WTC11 (cell line): Measurements from ENCODE around the gene CCDC201. TPM values are rescaled to one million over a fixed set of nuclear protein-coding genes. Genes with fewer than 3 reads are reported as not detected.

Experiments
- ATAC-seq: fragments of 200-7000 bp; cut with Tn5 transposase; 2 replicates; pipeline ENCODE4 v1.10.0; 2021; ENCODE audit warnings: mild to moderate bottlenecking, moderate library complexity
- CTCF ChIA-PET: fragments of 300-600 bp; sonication (Branson Sonifier 250); formaldehyde crosslinking; loops from one replicate; lab custom pipeline; 2021; ENCODE audit warnings: antibody characterized with exemption; lab: Charles Lee
- POLR2A ChIA-PET: fragments of 350-600 bp; sonication (Branson Sonifier 250); formaldehyde crosslinking; loops from one replicate; lab custom pipeline; 2021; ENCODE audit warnings: antibody characterized with exemption; lab: Charles Lee
- DNase-seq: peaks from one replicate; pipeline ENCODE4 v3.0.0; 2021; ENCODE audit warnings: low spot score
- H3K27ac Mint-ChIP-seq: 2 replicates; pipeline ENCODE4 v1.8.0; 2021; ENCODE audit warnings: mixed read lengths
- H3K27me3 Mint-ChIP-seq: 2 replicates; pipeline ENCODE4 v1.8.0; 2021; ENCODE audit warnings: low read depth, mild to moderate bottlenecking, moderate library complexity, mixed read lengths
- H3K36me3 Mint-ChIP-seq: 2 replicates; pipeline ENCODE4 v1.8.0; 2021; ENCODE audit warnings: mixed read lengths
- H3K4me1 Mint-ChIP-seq: 2 replicates; pipeline ENCODE4 v1.8.0; 2022; ENCODE audit warnings: mixed read lengths
- H3K4me3 Mint-ChIP-seq: 2 replicates; pipeline ENCODE4 v1.8.0; 2021; ENCODE audit warnings: mild to moderate bottlenecking, moderate library complexity, mixed read lengths
- H3K9me3 Mint-ChIP-seq: 2 replicates; pipeline ENCODE4 v1.8.0; 2021; ENCODE audit warnings: mixed read lengths
- ATF1 ChIP-seq: sonication (generic); formaldehyde crosslinking; IDR thresholded peaks from 2 replicates; pipeline ENCODE4 v1.8.1; 2023; ENCODE audit warnings: mild to moderate bottlenecking, moderate library complexity, missing genetic modification reagents
- CREB1 ChIP-seq: sonication (generic); formaldehyde crosslinking; IDR thresholded peaks from 2 replicates; pipeline ENCODE4 v1.8.0; 2023; ENCODE audit warnings: mild to moderate bottlenecking, missing genetic modification reagents
- ELF4 ChIP-seq: sonication (generic); formaldehyde crosslinking; IDR thresholded peaks from 2 replicates; pipeline ENCODE4 v1.8.1; 2022; ENCODE audit warnings: low read depth, mild to moderate bottlenecking, moderate library complexity, missing genetic modification reagents
- IRF2 ChIP-seq: sonication (generic); formaldehyde crosslinking; IDR thresholded peaks from 2 replicates; pipeline ENCODE4 v1.8.0; 2022; ENCODE audit warnings: low read depth, missing genetic modification reagents, borderline replicate concordance
- MXD4 ChIP-seq: fragments of 250-450 bp; sonication (Bioruptor Pico); IDR thresholded peaks from 2 replicates; pipeline ENCODE4 v1.8.0; 2021; ENCODE audit warnings: mild to moderate bottlenecking, moderate library complexity, borderline replicate concordance
- NR1H2 ChIP-seq: sonication (generic); formaldehyde crosslinking; IDR thresholded peaks from 2 replicates; pipeline ENCODE4 v1.9.0; 2021; ENCODE audit warnings: mild to moderate bottlenecking, moderate library complexity, missing genetic modification reagents
- OVOL2 ChIP-seq: fragments of 250-450 bp; sonication (Bioruptor Pico); IDR thresholded peaks from 2 replicates; pipeline ENCODE4 v1.9.0; 2021; ENCODE audit warnings: mild to moderate bottlenecking, borderline replicate concordance
- PRRX2 ChIP-seq: fragments of 250-450 bp; sonication (Bioruptor Pico); IDR thresholded peaks from 2 replicates; pipeline ENCODE4 v1.8.0; 2021; ENCODE audit warnings: mild to moderate bottlenecking
- RORB ChIP-seq: fragments of 250-450 bp; sonication (Bioruptor Pico); IDR thresholded peaks from 2 replicates; pipeline ENCODE4 v1.9.0; 2021; ENCODE audit warnings: mild to moderate bottlenecking
- SP1 ChIP-seq: sonication (generic); formaldehyde crosslinking; conservative IDR thresholded peaks from 2 replicates; pipeline ENCODE4 v1.8.1; 2022; ENCODE audit warnings: missing genetic modification reagents
- ZNF232 ChIP-seq: sonication (generic); formaldehyde crosslinking; IDR thresholded peaks from 2 replicates; pipeline ENCODE4 v1.8.0; 2022; ENCODE audit warnings: mild to moderate bottlenecking, missing genetic modification reagents
- ZNF263 ChIP-seq: sonication (generic); formaldehyde crosslinking; IDR thresholded peaks from 2 replicates; pipeline ENCODE4 v1.8.1; 2022; ENCODE audit warnings: low read depth, mild to moderate bottlenecking, moderate library complexity, missing genetic modification reagents
- total RNA-seq: library from RNA; stranded (reverse); gene quantifications from 3 replicates; pipeline ENCODE4 v1.2.3, GENCODE V29; 2021
- TF ChIP-seq, protein P1 (sequence below): sonication (generic); formaldehyde crosslinking; IDR thresholded peaks from 2 replicates; pipeline ENCODE4 v1.8.0; 2022; ENCODE audit warnings: mild to moderate bottlenecking, missing genetic modification reagents
- TF ChIP-seq, protein P2 (sequence below): sonication (generic); formaldehyde crosslinking; IDR thresholded peaks from 2 replicates; pipeline ENCODE4 v1.8.1; 2022; ENCODE audit warnings: low read depth, mild to moderate bottlenecking, moderate library complexity, missing genetic modification reagents, borderline replicate concordance
- TF ChIP-seq, protein P3 (sequence below): sonication (generic); formaldehyde crosslinking; IDR thresholded peaks from 2 replicates; pipeline ENCODE4 v1.8.1; 2023; ENCODE audit warnings: mild to moderate bottlenecking, missing genetic modification reagents
- TF ChIP-seq, protein P4 (sequence below): fragments of 250-450 bp; sonication (Bioruptor Pico); IDR thresholded peaks from 2 replicates; pipeline ENCODE4 v2.1.2; 2022; ENCODE audit warnings: mild to moderate bottlenecking, moderate library complexity
- TF ChIP-seq, protein P5 (sequence below): sonication (generic); formaldehyde crosslinking; IDR thresholded peaks from 2 replicates; pipeline ENCODE4 v1.8.1; 2023; ENCODE audit warnings: mild to moderate bottlenecking, moderate library complexity, missing genetic modification reagents
- TF ChIP-seq, protein P6 (sequence below): sonication (generic); formaldehyde crosslinking; IDR thresholded peaks from 2 replicates; pipeline ENCODE4 v1.8.1; 2022; ENCODE audit warnings: mild to moderate bottlenecking, moderate library complexity, missing genetic modification reagents
- TF ChIP-seq, protein P7 (sequence below): sonication (generic); formaldehyde crosslinking; IDR thresholded peaks from 2 replicates; pipeline ENCODE4 v1.8.0; 2023; ENCODE audit warnings: missing genetic modification reagents

Gene CCDC201
- total RNA-seq, 1 experiment from 2014 or later: not detected

DNA sequence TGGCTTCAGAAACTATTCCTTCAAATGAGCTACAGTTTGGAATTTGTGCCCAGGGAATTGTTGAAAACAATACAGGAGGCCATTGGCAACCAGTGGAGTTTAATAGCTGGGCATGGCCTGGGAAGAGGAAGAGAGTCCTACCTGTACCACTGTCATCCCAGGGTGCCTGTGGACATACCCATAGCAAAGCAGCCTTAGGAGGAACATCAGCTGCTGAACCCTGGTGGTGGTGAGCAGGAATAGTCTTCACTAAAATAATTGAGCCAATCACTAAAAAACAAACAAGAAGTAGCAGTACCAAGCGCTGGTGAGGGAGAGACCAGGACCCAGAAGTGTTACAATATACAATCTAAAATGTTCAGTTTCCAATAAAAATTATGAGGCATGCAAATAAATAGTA, 29.9 kb upstream of the CCDC201 start:
- no peak overlapping the region for H3K27ac Mint-ChIP-seq
- POLR2A ChIA-PET: no interaction called here
- peaks cover 8% of the 10 kb centered on the region; the same call in 1 of the 2 replicates for H3K27me3 Mint-ChIP-seq
- ATAC-seq (peak; percentile 74), DNase-seq (no peak)
- H3K4me1 Mint-ChIP-seq: peaks cover 3% of the 10 kb centered on the region; the same call in 1 of the 2 replicates
- TF ChIP-seq, protein P1, sequence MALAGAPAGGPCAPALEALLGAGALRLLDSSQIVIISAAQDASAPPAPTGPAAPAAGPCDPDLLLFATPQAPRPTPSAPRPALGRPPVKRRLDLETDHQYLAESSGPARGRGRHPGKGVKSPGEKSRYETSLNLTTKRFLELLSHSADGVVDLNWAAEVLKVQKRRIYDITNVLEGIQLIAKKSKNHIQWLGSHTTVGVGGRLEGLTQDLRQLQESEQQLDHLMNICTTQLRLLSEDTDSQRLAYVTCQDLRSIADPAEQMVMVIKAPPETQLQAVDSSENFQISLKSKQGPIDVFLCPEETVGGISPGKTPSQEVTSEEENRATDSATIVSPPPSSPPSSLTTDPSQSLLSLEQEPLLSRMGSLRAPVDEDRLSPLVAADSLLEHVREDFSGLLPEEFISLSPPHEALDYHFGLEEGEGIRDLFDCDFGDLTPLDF (CRISPR knock-in tag): no peak
- TF ChIP-seq IRF2: no peak
- TF ChIP-seq PRRX2 (CRISPR knock-in tag): no peak
- TF ChIP-seq, protein P2, sequence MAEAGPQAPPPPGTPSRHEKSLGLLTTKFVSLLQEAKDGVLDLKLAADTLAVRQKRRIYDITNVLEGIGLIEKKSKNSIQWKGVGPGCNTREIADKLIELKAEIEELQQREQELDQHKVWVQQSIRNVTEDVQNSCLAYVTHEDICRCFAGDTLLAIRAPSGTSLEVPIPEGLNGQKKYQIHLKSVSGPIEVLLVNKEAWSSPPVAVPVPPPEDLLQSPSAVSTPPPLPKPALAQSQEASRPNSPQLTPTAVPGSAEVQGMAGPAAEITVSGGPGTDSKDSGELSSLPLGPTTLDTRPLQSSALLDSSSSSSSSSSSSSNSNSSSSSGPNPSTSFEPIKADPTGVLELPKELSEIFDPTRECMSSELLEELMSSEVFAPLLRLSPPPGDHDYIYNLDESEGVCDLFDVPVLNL (CRISPR knock-in tag): no peak
- TF ChIP-seq, protein P3, sequence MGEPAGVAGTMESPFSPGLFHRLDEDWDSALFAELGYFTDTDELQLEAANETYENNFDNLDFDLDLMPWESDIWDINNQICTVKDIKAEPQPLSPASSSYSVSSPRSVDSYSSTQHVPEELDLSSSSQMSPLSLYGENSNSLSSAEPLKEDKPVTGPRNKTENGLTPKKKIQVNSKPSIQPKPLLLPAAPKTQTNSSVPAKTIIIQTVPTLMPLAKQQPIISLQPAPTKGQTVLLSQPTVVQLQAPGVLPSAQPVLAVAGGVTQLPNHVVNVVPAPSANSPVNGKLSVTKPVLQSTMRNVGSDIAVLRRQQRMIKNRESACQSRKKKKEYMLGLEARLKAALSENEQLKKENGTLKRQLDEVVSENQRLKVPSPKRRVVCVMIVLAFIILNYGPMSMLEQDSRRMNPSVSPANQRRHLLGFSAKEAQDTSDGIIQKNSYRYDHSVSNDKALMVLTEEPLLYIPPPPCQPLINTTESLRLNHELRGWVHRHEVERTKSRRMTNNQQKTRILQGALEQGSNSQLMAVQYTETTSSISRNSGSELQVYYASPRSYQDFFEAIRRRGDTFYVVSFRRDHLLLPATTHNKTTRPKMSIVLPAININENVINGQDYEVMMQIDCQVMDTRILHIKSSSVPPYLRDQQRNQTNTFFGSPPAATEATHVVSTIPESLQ (CRISPR knock-in tag): no peak
- TF ChIP-seq, protein P4, sequence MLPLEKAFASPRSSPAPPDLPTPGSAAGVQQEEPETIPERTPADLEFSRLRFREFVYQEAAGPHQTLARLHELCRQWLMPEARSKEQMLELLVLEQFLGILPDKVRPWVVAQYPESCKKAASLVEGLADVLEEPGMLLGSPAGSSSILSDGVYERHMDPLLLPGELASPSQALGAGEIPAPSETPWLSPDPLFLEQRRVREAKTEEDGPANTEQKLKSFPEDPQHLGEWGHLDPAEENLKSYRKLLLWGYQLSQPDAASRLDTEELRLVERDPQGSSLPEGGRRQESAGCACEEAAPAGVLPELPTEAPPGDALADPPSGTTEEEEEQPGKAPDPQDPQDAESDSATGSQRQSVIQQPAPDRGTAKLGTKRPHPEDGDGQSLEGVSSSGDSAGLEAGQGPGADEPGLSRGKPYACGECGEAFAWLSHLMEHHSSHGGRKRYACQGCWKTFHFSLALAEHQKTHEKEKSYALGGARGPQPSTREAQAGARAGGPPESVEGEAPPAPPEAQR (CRISPR knock-in tag): no peak
- no peak for TF ChIP-seq RORB (CRISPR knock-in tag)
- TF ChIP-seq, protein P5, sequence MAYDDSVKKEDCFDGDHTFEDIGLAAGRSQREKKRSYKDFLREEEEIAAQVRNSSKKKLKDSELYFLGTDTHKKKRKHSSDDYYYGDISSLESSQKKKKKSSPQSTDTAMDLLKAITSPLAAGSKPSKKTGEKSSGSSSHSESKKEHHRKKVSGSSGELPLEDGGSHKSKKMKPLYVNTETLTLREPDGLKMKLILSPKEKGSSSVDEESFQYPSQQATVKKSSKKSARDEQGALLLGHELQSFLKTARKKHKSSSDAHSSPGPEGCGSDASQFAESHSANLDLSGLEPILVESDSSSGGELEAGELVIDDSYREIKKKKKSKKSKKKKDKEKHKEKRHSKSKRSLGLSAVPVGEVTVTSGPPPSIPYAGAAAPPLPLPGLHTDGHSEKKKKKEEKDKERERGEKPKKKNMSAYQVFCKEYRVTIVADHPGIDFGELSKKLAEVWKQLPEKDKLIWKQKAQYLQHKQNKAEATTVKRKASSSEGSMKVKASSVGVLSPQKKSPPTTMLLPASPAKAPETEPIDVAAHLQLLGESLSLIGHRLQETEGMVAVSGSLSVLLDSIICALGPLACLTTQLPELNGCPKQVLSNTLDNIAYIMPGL: no peak
- no peak for TF ChIP-seq CREB1 (CRISPR knock-in tag)
- no peak for TF ChIP-seq SP1 (CRISPR knock-in tag)
- no peak for TF ChIP-seq ELF4 (CRISPR knock-in tag)
- no peak for TF ChIP-seq NR1H2
- TF ChIP-seq, protein P6, sequence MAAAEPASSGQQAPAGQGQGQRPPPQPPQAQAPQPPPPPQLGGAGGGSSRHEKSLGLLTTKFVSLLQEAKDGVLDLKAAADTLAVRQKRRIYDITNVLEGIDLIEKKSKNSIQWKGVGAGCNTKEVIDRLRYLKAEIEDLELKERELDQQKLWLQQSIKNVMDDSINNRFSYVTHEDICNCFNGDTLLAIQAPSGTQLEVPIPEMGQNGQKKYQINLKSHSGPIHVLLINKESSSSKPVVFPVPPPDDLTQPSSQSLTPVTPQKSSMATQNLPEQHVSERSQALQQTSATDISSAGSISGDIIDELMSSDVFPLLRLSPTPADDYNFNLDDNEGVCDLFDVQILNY: no peak
- no peak for TF ChIP-seq OVOL2 (CRISPR knock-in tag)
- TF ChIP-seq, protein P7, sequence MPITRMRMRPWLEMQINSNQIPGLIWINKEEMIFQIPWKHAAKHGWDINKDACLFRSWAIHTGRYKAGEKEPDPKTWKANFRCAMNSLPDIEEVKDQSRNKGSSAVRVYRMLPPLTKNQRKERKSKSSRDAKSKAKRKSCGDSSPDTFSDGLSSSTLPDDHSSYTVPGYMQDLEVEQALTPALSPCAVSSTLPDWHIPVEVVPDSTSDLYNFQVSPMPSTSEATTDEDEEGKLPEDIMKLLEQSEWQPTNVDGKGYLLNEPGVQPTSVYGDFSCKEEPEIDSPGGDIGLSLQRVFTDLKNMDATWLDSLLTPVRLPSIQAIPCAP: no peak
- TF ChIP-seq ZNF232 (CRISPR knock-in tag): no peak
- TF ChIP-seq ATF1 (CRISPR knock-in tag): no peak
- H3K4me3 Mint-ChIP-seq: no peak overlapping the region
- CTCF ChIA-PET: interaction anchor here (0.5 to 1.9 kb wide), 5 partner anchors 12 to 1774 kb away, joined by 4 to 9 read pairs (median 7); no protein-coding TSS in a partner anchor
- no peaks in the 10 kb centered on the region for H3K9me3 Mint-ChIP-seq
- H3K36me3 Mint-ChIP-seq: no peaks in the 10 kb centered on the region

DNA sequence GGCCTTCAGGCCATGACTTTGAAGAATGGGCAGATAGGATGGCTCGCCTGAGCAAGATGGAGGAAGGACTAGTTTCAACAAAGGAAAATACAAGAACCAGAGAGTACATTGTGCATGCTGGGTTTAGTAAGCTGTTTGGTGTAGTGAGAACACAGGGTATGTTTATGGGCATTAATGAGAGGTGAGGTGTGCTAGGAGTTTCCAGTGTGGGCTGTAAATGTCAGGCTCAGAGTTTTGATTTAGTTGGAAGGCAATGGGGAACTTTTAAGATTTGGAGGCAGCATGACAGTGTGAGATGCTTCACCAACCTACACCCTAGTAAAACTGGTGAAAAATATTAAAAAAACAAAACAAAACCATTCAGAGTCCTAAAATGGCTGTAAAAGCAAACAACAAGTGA, 28.7 kb upstream of the CCDC201 start:
- no peak overlapping the region for H3K4me3 Mint-ChIP-seq
- peaks cover 8% of the 10 kb centered on the region; the same call in 1 of the 2 replicates for H3K27me3 Mint-ChIP-seq
- DNase-seq: no peak
- ChIA-PET POLR2A (no interaction called here), CTCF (interaction anchor here (0.6 to 1.9 kb wide), 4 partner anchors 11 to 38 kb away, joined by 3 to 7 read pairs (median 6); no protein-coding TSS in a partner anchor)
- H3K9me3 Mint-ChIP-seq: no peaks in the 10 kb centered on the region
- no peak for ATAC-seq
- no peaks in the 10 kb centered on the region for H3K36me3 Mint-ChIP-seq
- H3K4me1 Mint-ChIP-seq: peaks cover 3% of the 10 kb centered on the region; the same call in 1 of the 2 replicates
- no peak overlapping the region for H3K27ac Mint-ChIP-seq
- TF ChIP-seq MXD4 (CRISPR knock-in tag): no peak
- no peak for TF ChIP-seq NR1H2
- TF ChIP-seq ZNF263 (CRISPR knock-in tag): no peak
